K562 (cell line): ENCODE results near the gene TKT. TPM values are rescaled to one million over a fixed set of nuclear protein-coding genes. Genes with fewer than 3 reads are reported as not detected.

Experiments
- ARID2 ChIP-seq: fragments of 450-650 bp; IDR thresholded peaks from 2 replicates; pipeline ENCODE4 v1.6.1; 2017; ENCODE audit warnings: antibody characterized with exemption, mild to moderate bottlenecking
- CBFB ChIP-seq: sonication (generic); formaldehyde crosslinking; IDR thresholded peaks from 2 replicates; pipeline ENCODE4 v1.4.0; 2020; ENCODE audit warnings: mild to moderate bottlenecking, missing genetic modification reagents
- CBX8 ChIP-seq: fragments of 200-600 bp; sonication (generic); IDR thresholded peaks from 2 replicates; pipeline ENCODE4 v1.6.1; 2012; ENCODE audit warnings: borderline replicate concordance, mixed run types, low read depth, mild to moderate bottlenecking, moderate library complexity, mixed read lengths, low read length, control low read depth, inconsistent platforms; ENCODE audit not compliant: poor library complexity, severe bottlenecking; ENCODE audit errors: extremely low read depth
- DDX20 ChIP-seq: fragments of 450-650 bp; IDR thresholded peaks from 2 replicates; pipeline ENCODE4 v1.6.1; 2016; ENCODE audit warnings: missing genetic modification characterization, low read depth, mild to moderate bottlenecking, missing compliant biosample characterization, moderate library complexity
- GABPB1 ChIP-seq: sonication (generic); formaldehyde crosslinking; IDR thresholded peaks from 2 replicates; pipeline ENCODE4 v1.8.0; 2022; ENCODE audit warnings: mild to moderate bottlenecking, missing genetic modification reagents
- GTF2A2 ChIP-seq: IDR thresholded peaks from 2 replicates; pipeline ENCODE4 v1.6.1; 2016; ENCODE audit warnings: mild to moderate bottlenecking, missing genetic modification characterization, missing compliant biosample characterization
- HNRNPLL ChIP-seq: fragments of 200-400 bp; formaldehyde crosslinking; IDR thresholded peaks from 2 replicates; pipeline ENCODE4 v1.6.1; 2017; ENCODE audit warnings: low read length, low read depth, mild to moderate bottlenecking; ENCODE audit not compliant: poor library complexity, severe bottlenecking
- KDM4B ChIP-seq, 2 experiments: fragments of 450-650 bp in 1 of 2; sonication (generic) in 1 of 2; IDR thresholded peaks; 2 replicates each; pipeline ENCODE4 v1.6.1; 2016 to 2017; ENCODE audit warnings: borderline replicate concordance in 2 of 2, antibody characterized with exemption in 1 of 2, low read depth in 1 of 2, mild to moderate bottlenecking in 1 of 2
- SMC3 ChIP-seq: conservative IDR thresholded peaks from 2 replicates; pipeline ENCODE4 v1.6.1; 2011; ENCODE audit warnings: low read depth, low read length, improper control_type of control experiment; ENCODE audit not compliant: insufficient read depth
- STAG1 ChIP-seq: sonication (generic); formaldehyde crosslinking; IDR thresholded peaks from 2 replicates; pipeline ENCODE4 v1.5.0; 2020; ENCODE audit warnings: missing genetic modification reagents, borderline replicate concordance
- TCF7 ChIP-seq: sonication (generic); IDR thresholded peaks from 2 replicates; pipeline ENCODE4 v1.6.1; 2016; ENCODE audit warnings: antibody characterized with exemption, borderline replicate concordance
- THRAP3 ChIP-seq: fragments of 450-650 bp; IDR thresholded peaks from 2 replicates; pipeline ENCODE4 v1.6.1; 2016; ENCODE audit warnings: mild to moderate bottlenecking, inconsistent platforms, borderline replicate concordance
- U2AF1 ChIP-seq: fragments of 200-400 bp; formaldehyde crosslinking; optimal IDR thresholded peaks from 2 replicates; pipeline ENCODE3; 2017; ENCODE audit warnings: mild to moderate bottlenecking, low read depth, low read length, moderate library complexity
- ZNF217 ChIP-seq: sonication (generic); formaldehyde crosslinking; IDR thresholded peaks from 2 replicates; pipeline ENCODE4 v1.8.0; 2022; ENCODE audit warnings: mild to moderate bottlenecking, missing genetic modification reagents
- ZNF263 ChIP-seq: sonication (generic); formaldehyde crosslinking; IDR thresholded peaks from 2 replicates; pipeline ENCODE4 v1.8.0; 2022; ENCODE audit warnings: mild to moderate bottlenecking, missing genetic modification reagents, borderline replicate concordance
- ZNF431 ChIP-seq: sonication (generic); formaldehyde crosslinking; IDR thresholded peaks from 2 replicates; pipeline ENCODE4 v1.8.0; 2022; ENCODE audit warnings: mild to moderate bottlenecking, missing genetic modification reagents
- polyA plus RNA-seq, 8 experiments: library from polyadenylated mRNA; depleted of rRNA in 4 of 8; stranded (reverse) in 5 of 8; unstranded in 3 of 8; fragments of >200 nt; fragmentation: Nextera tagmentation in 2 of 8; fragmentation: Illumina TruSeq in 1 of 8; extraction: Ambion mirVana in 2 of 8; extraction: Trizol in 1 of 8; gene quantifications; 2 replicates each; pipeline versions ENCODE4 v1.2.1 to v1.2.3, GENCODE V29; 2011 to 2014; ENCODE audit warnings: inconsistent platforms in 1 of 8, missing spikeins in 1 of 8
- total RNA-seq, 7 experiments: library from RNA; depleted of rRNA in 6 of 7; stranded (reverse); fragments of >200 nt in 6 of 7; fragmentation: Illumina TruSeq in 2 of 7; extraction: Trizol in 2 of 7; gene quantifications; 2 replicates each; pipeline versions ENCODE4 v1.2.1 to v1.2.3, GENCODE V29; 2011 to 2021; ENCODE audit warnings: low replicate concordance in 1 of 7
- TF ChIP-seq, protein P1 (sequence below): fragments of 450-650 bp; IDR thresholded peaks from 2 replicates; pipeline ENCODE4 v1.6.1; 2017; ENCODE audit warnings: antibody characterized with exemption, mild to moderate bottlenecking
- TF ChIP-seq, protein P2 (sequence below): sonication (generic); IDR thresholded peaks from 2 replicates; pipeline ENCODE4 v1.6.1; 2016
- TF ChIP-seq, protein P3 (sequence below): fragments of 450-650 bp; IDR thresholded peaks from 2 replicates; pipeline ENCODE4 v1.7.0; 2016; ENCODE audit warnings: borderline replicate concordance

TKT gene
- total and polyA plus RNA-seq, 9 of the 15 experiments (the other 6 are each of a cell fraction or from before 2014, with no cell fraction given), result 58.1 to 401 (median 187) TPM

DNA sequence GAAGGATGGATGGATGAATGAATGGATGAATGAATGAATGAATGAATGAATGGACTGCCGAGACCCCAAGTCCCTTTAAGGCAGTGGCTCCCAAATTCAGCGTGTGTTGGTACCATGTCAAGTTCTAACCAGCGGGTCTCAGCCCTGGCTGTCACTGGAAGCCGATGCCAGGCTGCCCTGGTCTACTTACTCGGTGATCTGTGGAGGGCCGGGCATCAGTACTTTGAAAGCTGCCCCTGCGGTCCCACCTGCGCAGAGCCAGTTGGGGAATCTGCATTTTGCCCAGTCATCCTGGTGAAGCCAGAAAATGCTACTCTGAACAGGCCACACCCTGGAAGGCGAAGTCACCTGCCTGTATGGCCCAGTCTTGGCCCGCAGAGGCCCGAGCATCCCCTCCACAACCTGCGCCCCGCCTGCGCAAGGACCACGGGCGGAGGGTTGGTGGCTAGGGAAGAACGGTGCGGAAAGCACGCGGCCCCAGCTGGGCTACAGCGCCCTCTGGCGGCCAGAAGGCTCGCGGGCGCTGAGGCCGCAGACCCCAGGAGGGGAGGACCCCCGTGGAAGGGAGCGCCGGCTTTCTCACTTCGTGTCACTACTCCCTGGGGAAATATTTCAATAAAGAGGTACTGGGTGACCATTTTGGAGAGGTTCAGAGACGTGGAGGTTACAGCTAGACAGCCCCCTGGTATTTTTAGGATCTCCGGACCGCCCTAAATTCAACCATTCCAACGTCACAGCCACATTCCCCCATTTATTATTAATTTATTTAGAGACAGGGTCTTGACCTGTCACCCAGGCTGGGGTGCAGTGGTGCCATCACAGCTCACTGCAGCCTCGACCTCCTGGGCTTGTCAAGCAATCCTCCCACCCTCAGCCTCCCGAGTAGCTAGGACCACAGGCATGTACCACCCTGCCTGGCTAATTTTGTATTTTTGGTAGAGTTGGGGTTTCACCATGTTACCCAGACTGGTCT is 59.9 kb downstream of the TKT start (continued):
- TF ChIP-seq HNRNPLL (peak; percentile 87), ZNF431 (CRISPR knock-in tag) (0 out of 2 replicates have a peak, but pooled peaks have one; percentile 42), THRAP3 (no peak), TCF7 (no peak), GABPB1 (CRISPR knock-in tag) (peak; percentile 48; the same call in 1 of the 2 replicates), ZNF217 (no peak), GTF2A2 (tag) (no peak), CBX8 (no peak), ARID2 (peak; percentile 42; the same call in 1 of the 2 replicates), CBFB (CRISPR knock-in tag) (0 out of 2 replicates have a peak, but pooled peaks have one; percentile 15), SMC3 (peak; percentile 78), KDM4B (IDR thresholded peaks at IDR 0.05; ENCODE audit: borderline replicate concordance in 2 of 2, low read depth in 1 of 2) (no peak), U2AF1 (no peak), ZNF263 (CRISPR knock-in tag) (0 out of 2 replicates have a peak, but pooled peaks have one; percentile 59), STAG1 (CRISPR knock-in tag) (peak; percentile 59; the same call in 1 of the 2 replicates), DDX20 (tag) (no peak)
- TF ChIP-seq, protein P1, sequence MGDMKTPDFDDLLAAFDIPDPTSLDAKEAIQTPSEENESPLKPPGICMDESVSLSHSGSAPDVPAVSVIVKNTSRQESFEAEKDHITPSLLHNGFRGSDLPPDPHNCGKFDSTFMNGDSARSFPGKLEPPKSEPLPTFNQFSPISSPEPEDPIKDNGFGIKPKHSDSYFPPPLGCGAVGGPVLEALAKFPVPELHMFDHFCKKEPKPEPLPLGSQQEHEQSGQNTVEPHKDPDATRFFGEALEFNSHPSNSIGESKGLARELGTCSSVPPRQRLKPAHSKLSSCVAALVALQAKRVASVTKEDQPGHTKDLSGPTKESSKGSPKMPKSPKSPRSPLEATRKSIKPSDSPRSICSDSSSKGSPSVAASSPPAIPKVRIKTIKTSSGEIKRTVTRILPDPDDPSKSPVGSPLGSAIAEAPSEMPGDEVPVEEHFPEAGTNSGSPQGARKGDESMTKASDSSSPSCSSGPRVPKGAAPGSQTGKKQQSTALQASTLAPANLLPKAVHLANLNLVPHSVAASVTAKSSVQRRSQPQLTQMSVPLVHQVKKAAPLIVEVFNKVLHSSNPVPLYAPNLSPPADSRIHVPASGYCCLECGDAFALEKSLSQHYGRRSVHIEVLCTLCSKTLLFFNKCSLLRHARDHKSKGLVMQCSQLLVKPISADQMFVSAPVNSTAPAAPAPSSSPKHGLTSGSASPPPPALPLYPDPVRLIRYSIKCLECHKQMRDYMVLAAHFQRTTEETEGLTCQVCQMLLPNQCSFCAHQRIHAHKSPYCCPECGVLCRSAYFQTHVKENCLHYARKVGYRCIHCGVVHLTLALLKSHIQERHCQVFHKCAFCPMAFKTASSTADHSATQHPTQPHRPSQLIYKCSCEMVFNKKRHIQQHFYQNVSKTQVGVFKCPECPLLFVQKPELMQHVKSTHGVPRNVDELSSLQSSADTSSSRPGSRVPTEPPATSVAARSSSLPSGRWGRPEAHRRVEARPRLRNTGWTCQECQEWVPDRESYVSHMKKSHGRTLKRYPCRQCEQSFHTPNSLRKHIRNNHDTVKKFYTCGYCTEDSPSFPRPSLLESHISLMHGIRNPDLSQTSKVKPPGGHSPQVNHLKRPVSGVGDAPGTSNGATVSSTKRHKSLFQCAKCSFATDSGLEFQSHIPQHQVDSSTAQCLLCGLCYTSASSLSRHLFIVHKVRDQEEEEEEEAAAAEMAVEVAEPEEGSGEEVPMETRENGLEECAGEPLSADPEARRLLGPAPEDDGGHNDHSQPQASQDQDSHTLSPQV, result 0 out of 2 replicates have a peak, but pooled peaks have one; percentile 35
- TF ChIP-seq, protein P2, sequence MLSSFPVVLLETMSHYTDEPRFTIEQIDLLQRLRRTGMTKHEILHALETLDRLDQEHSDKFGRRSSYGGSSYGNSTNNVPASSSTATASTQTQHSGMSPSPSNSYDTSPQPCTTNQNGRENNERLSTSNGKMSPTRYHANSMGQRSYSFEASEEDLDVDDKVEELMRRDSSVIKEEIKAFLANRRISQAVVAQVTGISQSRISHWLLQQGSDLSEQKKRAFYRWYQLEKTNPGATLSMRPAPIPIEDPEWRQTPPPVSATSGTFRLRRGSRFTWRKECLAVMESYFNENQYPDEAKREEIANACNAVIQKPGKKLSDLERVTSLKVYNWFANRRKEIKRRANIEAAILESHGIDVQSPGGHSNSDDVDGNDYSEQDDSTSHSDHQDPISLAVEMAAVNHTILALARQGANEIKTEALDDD, result no peak
- TF ChIP-seq, protein P3, sequence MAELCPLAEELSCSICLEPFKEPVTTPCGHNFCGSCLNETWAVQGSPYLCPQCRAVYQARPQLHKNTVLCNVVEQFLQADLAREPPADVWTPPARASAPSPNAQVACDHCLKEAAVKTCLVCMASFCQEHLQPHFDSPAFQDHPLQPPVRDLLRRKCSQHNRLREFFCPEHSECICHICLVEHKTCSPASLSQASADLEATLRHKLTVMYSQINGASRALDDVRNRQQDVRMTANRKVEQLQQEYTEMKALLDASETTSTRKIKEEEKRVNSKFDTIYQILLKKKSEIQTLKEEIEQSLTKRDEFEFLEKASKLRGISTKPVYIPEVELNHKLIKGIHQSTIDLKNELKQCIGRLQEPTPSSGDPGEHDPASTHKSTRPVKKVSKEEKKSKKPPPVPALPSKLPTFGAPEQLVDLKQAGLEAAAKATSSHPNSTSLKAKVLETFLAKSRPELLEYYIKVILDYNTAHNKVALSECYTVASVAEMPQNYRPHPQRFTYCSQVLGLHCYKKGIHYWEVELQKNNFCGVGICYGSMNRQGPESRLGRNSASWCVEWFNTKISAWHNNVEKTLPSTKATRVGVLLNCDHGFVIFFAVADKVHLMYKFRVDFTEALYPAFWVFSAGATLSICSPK, result no peak
